ENCODE results near the gene BMP7.
A peak's percentile ranks its signal among the peaks of the same experiment; 100 is the strongest.

BMP7 gene

GRCh38 chr20:57293995-57294394, 27.6 kb upstream of the BMP7 start:
- H3K4me3 ChIP-seq (ENCODE audit: low read depth, low read length): no peak overlapping the region
- H3K27ac ChIP-seq (ENCODE audit: extremely low read depth, low read depth, low read length): no peak overlapping the region
- ChIA-PET POLR2A (no interaction called here), CTCF (no interaction called here)
- H3K36me3 ChIP-seq (ENCODE audit: control insufficient read depth in 2 of 2, insufficient read depth in 1 of 2, low read length in 2 of 2): no peaks in the 10 kb centered on the region
- no peaks in the 10 kb centered on the region for H3K4me1 ChIP-seq (ENCODE audit: control insufficient read depth, insufficient read depth, low read length)
- H3K9me3 ChIP-seq (ENCODE audit: control insufficient read depth, insufficient read depth, low read depth, low read length): no peaks in the 10 kb centered on the region
- no peak for TF ChIP-seq ZNF362 (tag by site-specific recombination; IDR thresholded peaks at IDR 0.05)

GRCh38 chr20:57292611-57293010, 26.2 kb upstream of the BMP7 start:
- H3K27ac ChIP-seq (ENCODE audit: extremely low read depth, low read depth, low read length): no peak overlapping the region
- ChIA-PET POLR2A (no interaction called here), CTCF (no interaction called here)
- TF ChIP-seq ZSCAN5A (tag by site-specific recombination; IDR thresholded peaks at IDR 0.05): no peak
- no peak for TF ChIP-seq SETDB1 (IDR thresholded peaks at IDR 0.05; ENCODE audit: insufficient read length, low read length)
- TF ChIP-seq SALL2 (tag by site-specific recombination; IDR thresholded peaks at IDR 0.05; ENCODE audit: borderline replicate concordance): no peak
- no peak for TF ChIP-seq ZNF16 (tag by site-specific recombination; IDR thresholded peaks at IDR 0.05; ENCODE audit: low read depth)
- no peaks in the 10 kb centered on the region for H3K36me3 ChIP-seq (ENCODE audit: control insufficient read depth in 2 of 2, insufficient read depth in 1 of 2, low read length in 2 of 2)
- H3K4me1 ChIP-seq (ENCODE audit: control insufficient read depth, insufficient read depth, low read length): no peaks in the 10 kb centered on the region
- H3K4me3 ChIP-seq (ENCODE audit: low read depth, low read length): no peak overlapping the region
- H3K9me3 ChIP-seq (ENCODE audit: control insufficient read depth, insufficient read depth, low read depth, low read length): no peaks in the 10 kb centered on the region

- Histone ChIP-seq H3K36me3 (ENCODE audit: control insufficient read depth in 2 of 2, insufficient read depth in 1 of 2, low read length in 2 of 2) (no peaks in the 10 kb centered on the region), H3K4me3 (ENCODE audit: low read depth, low read length) (no peak overlapping the region), H3K9me3 (ENCODE audit: control insufficient read depth, insufficient read depth, low read depth, low read length) (no peaks in the 10 kb centered on the region), H3K4me1 (ENCODE audit: control insufficient read depth, insufficient read depth, low read length) (no peaks in the 10 kb centered on the region), H3K27ac (ENCODE audit: extremely low read depth, low read depth, low read length) (no peak overlapping the region)
- ChIA-PET CTCF (interaction anchor here (0.7 kb wide), 1 partner anchor 201 kb away, joined by 3 read pairs; no protein-coding TSS in a partner anchor), POLR2A (no interaction called here)
- TF ChIP-seq ZNF155 (tag by site-specific recombination; IDR thresholded peaks at IDR 0.05) (no peak), ZNF529 (tag by site-specific recombination; IDR thresholded peaks at IDR 0.05; ENCODE audit: insufficient replicate concordance) (peak; percentile 100), ZSCAN5A (tag by site-specific recombination; IDR thresholded peaks at IDR 0.05) (no peak), ZNF830 (tag by site-specific recombination; IDR thresholded peaks at IDR 0.05; ENCODE audit: low read depth) (no peak), ZNF175 (tag by site-specific recombination; IDR thresholded peaks at IDR 0.05) (no peak)
Measured at GRCh38 chr20:57291694-57292093, 25.3 kb upstream of the BMP7 start.

- ChIA-PET CTCF (interaction anchor here (0.7 kb wide), 1 partner anchor 200 kb away, joined by 3 read pairs; no protein-coding TSS in a partner anchor), POLR2A (no interaction called here)
- no peak overlapping the region for H3K4me3 ChIP-seq (ENCODE audit: low read depth, low read length)
- no peaks in the 10 kb centered on the region for H3K36me3 ChIP-seq (ENCODE audit: control insufficient read depth in 2 of 2, insufficient read depth in 1 of 2, low read length in 2 of 2)
- no peaks in the 10 kb centered on the region for H3K9me3 ChIP-seq (ENCODE audit: control insufficient read depth, insufficient read depth, low read depth, low read length)
- no peaks in the 10 kb centered on the region for H3K4me1 ChIP-seq (ENCODE audit: control insufficient read depth, insufficient read depth, low read length)
- no peak overlapping the region for H3K27ac ChIP-seq (ENCODE audit: extremely low read depth, low read depth, low read length)
- TF ChIP-seq ZNF350 (tag by site-specific recombination; IDR thresholded peaks at IDR 0.05): no peak
- TF ChIP-seq ZNF366 (tag by site-specific recombination; conservative IDR thresholded peaks at IDR 0.05): no peak
- no peak for TF ChIP-seq GLIS1 (tag by site-specific recombination; IDR thresholded peaks at IDR 0.05)
- no peak for TF ChIP-seq TCF7L2 (IDR thresholded peaks at IDR 0.05; ENCODE audit: borderline replicate concordance, low read depth, low read length)
- no peak for TF ChIP-seq ZNF155 (tag by site-specific recombination; IDR thresholded peaks at IDR 0.05)
- no peak for TF ChIP-seq ZBTB48 (tag by site-specific recombination; IDR thresholded peaks at IDR 0.05)
- TF ChIP-seq PATZ1 (tag by site-specific recombination; IDR thresholded peaks at IDR 0.05): no peak
- no peak for TF ChIP-seq KLF1 (tag by site-specific recombination; IDR thresholded peaks at IDR 0.05)
- TF ChIP-seq ZNF280C (tag by site-specific recombination; IDR thresholded peaks at IDR 0.05): no peak
- no peak for TF ChIP-seq ZNF626 (tag by site-specific recombination; IDR thresholded peaks at IDR 0.05)
Measured at GRCh38 chr20:57291003-57291402, 24.6 kb upstream of the BMP7 start.
